GM15510 (cell line): ENCODE measurements around the gene LIX1.

Source experiments
- POLR2A ChIP-seq: IDR thresholded peaks from 3 replicates; pipeline ENCODE4 v1.6.1; 2011; ENCODE audit warnings: borderline replicate concordance; ENCODE audit not compliant: insufficient read length; ENCODE audit errors: extremely low read depth

Gene LIX1

GRCh38 chr5:97151370-97151769 is 9.0 kb upstream of the LIX1 start:
- no peak for TF ChIP-seq POLR2A

GRCh38 chr5:97150401-97150800 is 8.0 kb upstream of the LIX1 start:
- TF ChIP-seq POLR2A = no peak

- TF ChIP-seq POLR2A = no peak
Measured at GRCh38 chr5:97149709-97150108, 7.3 kb upstream of the LIX1 start.

- no peak for TF ChIP-seq POLR2A
Measured at GRCh38 chr5:97148288-97148687, 5.9 kb upstream of the LIX1 start.

- TF ChIP-seq POLR2A = no peak
Measured at GRCh38 chr5:97143704-97144103, 1.3 kb upstream of the LIX1 start.

- TF ChIP-seq POLR2A = no peak
Measured at GRCh38 chr5:97141539-97141938, 872 bp downstream of the LIX1 start.

- TF ChIP-seq POLR2A = no peak
Measured at GRCh38 chr5:97141031-97141430, 1.4 kb downstream of the LIX1 start.

- TF ChIP-seq POLR2A = no peak
Measured at GRCh38 chr5:97136475-97136874, 5.9 kb downstream of the LIX1 start.

- no peak for TF ChIP-seq POLR2A
Measured at GRCh38 chr5:97135868-97136267, 6.5 kb downstream of the LIX1 start.

- no peak for TF ChIP-seq POLR2A
Measured at GRCh38 chr5:97134634-97135033, 7.8 kb downstream of the LIX1 start.

- no peak for TF ChIP-seq POLR2A
Measured at GRCh38 chr5:97133101-97133500, 9.3 kb downstream of the LIX1 start.

GRCh38 chr5:97131921-97132320 is 10.5 kb downstream of the LIX1 start:
- no peak for TF ChIP-seq POLR2A

GRCh38 chr5:97131139-97131710 is 11.2 kb downstream of the LIX1 start:
- TF ChIP-seq POLR2A = no peak

GRCh38 chr5:97127727-97128126 is 14.7 kb downstream of the LIX1 start:
- no peak for TF ChIP-seq POLR2A

GRCh38 chr5:97125125-97125683 is 17.2 kb downstream of the LIX1 start:
- TF ChIP-seq POLR2A = no peak

GRCh38 chr5:97124335-97124734 is 18.1 kb downstream of the LIX1 start:
- no peak for TF ChIP-seq POLR2A

GRCh38 chr5:97121848-97122247 is 20.6 kb downstream of the LIX1 start:
- TF ChIP-seq POLR2A = no peak
